ENCODE data around the gene ACOXL.

GRCh38 chr2:110979471-110980338, 247.3 kb downstream of the ACOXL start:
- TF ChIP-seq CTCF (IDR thresholded peaks at IDR 0.05; ENCODE audit: insufficient read depth, low read depth, low read length) (no peak), EZH2 (IDR thresholded peaks at IDR 0.05; ENCODE audit: insufficient read depth, low read length) (no peak)

All from astrocyte (in vitro differentiated cells and primary cell).